SK-N-SH (cell line): Measurements from ENCODE around the gene UBE2D2.

Experiments
- CHD2 ChIP-seq: fragments of 150-350 bp; IDR thresholded peaks from 2 replicates; pipeline ENCODE4 v1.6.1; 2018; ENCODE audit warnings: low read length; ENCODE audit not compliant: partially characterized antibody
- CTCF ChIP-seq: fragments of 200-600 bp; sonication (generic); IDR thresholded peaks from 2 replicates; pipeline ENCODE4 v1.6.1; 2017; ENCODE audit warnings: antibody characterized with exemption, mild to moderate bottlenecking, moderate library complexity
- POLR2AphosphoS5 ChIP-seq: IDR thresholded peaks from 2 replicates; pipeline ENCODE4 v1.6.1; 2012; ENCODE audit warnings: low read depth, low read length
- REST ChIP-seq: IDR thresholded peaks from 2 replicates; pipeline ENCODE4 v1.6.1; 2012; ENCODE audit warnings: mild to moderate bottlenecking, low read depth, low read length, moderate library complexity
- TAF1 ChIP-seq: IDR thresholded peaks from 2 replicates; pipeline ENCODE4 v1.6.1; 2012; ENCODE audit warnings: low read depth, mild to moderate bottlenecking, low read length, moderate library complexity, borderline replicate concordance
- ZBTB33 ChIP-seq: IDR thresholded peaks from 2 replicates; pipeline ENCODE4 v1.4.0; 2012; ENCODE audit warnings: low read depth, borderline replicate concordance

GRCh38 chr5:139574641-139575312, 13.6 kb downstream of the UBE2D2 start:
- TF ChIP-seq CHD2 (no peak), CTCF (peak; percentile 80), POLR2AphosphoS5 (no peak), REST (no peak), ZBTB33 (no peak), TAF1 (no peak)
